Upper lobe of left lung (tissue), 4 donors: ENCODE measurements around the gene DOK7.

ENCODE experiments used
- EP300 ChIP-seq, 4 donors: sonication (generic); formaldehyde crosslinking; IDR thresholded peaks; one replicate each; pipeline ENCODE4 v1.5.1; 2017; ENCODE audit warnings: antibody characterized with exemption in 4 of 4, control low read depth in 2 of 4
- POLR2A ChIP-seq, 4 donors: fragments of 450-650 bp; IDR thresholded peaks; one replicate each; pipeline ENCODE4 v1.5.1; 2016 to 2017; ENCODE audit warnings: antibody characterized with exemption in 4 of 4, mild to moderate bottlenecking in 2 of 4
- POLR2AphosphoS5 ChIP-seq, 2 donors: sonication (generic); formaldehyde crosslinking; IDR thresholded peaks; one replicate each; pipeline ENCODE4 v1.5.1; 2017; ENCODE audit warnings: antibody characterized with exemption in 2 of 2
- TF ChIP-seq, protein P1 (sequence below), 6 experiments: fragments of 450-650 bp in 4 of 6; fragments of 200-600 bp in 2 of 6; sonication (generic) in 2 of 6; IDR thresholded peaks; one replicate each; pipeline ENCODE4 v1.5.1; 2016 to 2019; ENCODE audit warnings: antibody characterized with exemption in 6 of 6

DNA sequence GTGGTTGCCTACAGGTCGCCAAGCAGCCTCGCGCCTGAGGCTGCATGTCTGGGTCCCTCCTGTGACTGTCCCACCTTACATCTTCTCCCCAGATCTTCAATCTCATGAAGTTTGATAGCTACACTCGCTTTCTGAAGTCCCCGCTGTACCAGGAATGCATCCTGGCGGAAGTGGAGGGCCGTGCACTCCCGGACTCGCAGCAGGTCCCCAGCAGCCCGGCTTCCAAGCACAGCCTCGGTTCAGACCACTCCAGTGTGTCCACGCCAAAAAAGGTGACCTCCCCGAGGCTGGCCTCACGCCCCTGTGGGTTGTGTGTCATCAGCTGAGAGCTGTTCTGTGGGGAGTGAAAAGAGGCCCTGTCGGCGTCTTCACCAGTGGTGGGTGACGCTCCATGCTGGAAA is 46.3 kb upstream of the DOK7 start:
- TF ChIP-seq POLR2A (IDR thresholded peaks at IDR 0.05) (no peak), POLR2AphosphoS5 (IDR thresholded peaks at IDR 0.05) (no peak), EP300 (IDR thresholded peaks at IDR 0.05) (no peak)
- TF ChIP-seq, protein P1, sequence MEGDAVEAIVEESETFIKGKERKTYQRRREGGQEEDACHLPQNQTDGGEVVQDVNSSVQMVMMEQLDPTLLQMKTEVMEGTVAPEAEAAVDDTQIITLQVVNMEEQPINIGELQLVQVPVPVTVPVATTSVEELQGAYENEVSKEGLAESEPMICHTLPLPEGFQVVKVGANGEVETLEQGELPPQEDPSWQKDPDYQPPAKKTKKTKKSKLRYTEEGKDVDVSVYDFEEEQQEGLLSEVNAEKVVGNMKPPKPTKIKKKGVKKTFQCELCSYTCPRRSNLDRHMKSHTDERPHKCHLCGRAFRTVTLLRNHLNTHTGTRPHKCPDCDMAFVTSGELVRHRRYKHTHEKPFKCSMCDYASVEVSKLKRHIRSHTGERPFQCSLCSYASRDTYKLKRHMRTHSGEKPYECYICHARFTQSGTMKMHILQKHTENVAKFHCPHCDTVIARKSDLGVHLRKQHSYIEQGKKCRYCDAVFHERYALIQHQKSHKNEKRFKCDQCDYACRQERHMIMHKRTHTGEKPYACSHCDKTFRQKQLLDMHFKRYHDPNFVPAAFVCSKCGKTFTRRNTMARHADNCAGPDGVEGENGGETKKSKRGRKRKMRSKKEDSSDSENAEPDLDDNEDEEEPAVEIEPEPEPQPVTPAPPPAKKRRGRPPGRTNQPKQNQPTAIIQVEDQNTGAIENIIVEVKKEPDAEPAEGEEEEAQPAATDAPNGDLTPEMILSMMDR (IDR thresholded peaks at IDR 0.05) = no peak
